H1 (cell line): ENCODE measurements around the gene MTMR4. TPM values are rescaled to one million over a fixed set of nuclear protein-coding genes. Genes with fewer than 3 reads are reported as not detected.

Experiments
- CTCF ChIA-PET: fragments of 300-600 bp; sonication (Branson Sonifier 250); formaldehyde crosslinking; loops from one replicate; lab custom pipeline; 2021; ENCODE audit not compliant: partially characterized antibody; lab: Charles Lee
- POLR2A ChIA-PET: fragments of 300-600 bp; sonication (Branson Sonifier 250); formaldehyde crosslinking; loops from one replicate; lab custom pipeline; 2021; ENCODE audit warnings: inconsistent platforms; ENCODE audit not compliant: partially characterized antibody; lab: Charles Lee
- DNase-seq, 2 experiments: peaks; one replicate each; pipeline versions ENCODE4 v3.0.0 to v3.0.0-alpha.2; 2010 to 2022; ENCODE audit warnings: low spot score in 2 of 2, low read depth in 1 of 2, mixed read lengths in 1 of 2
- FAIRE-seq: peaks from 2 replicates; lab custom pipeline; 2011; peaks lifted over from hg19 to GRCh38; lab: Jason Lieb, UNC
- H2AFZ ChIP-seq: 2 replicates; pipeline ENCODE4 v1.8.1; 2012; ENCODE audit warnings: low read length, inconsistent platforms
- H2AK5ac ChIP-seq: 2 replicates; pipeline ENCODE4 v1.6.1; 2013; ENCODE audit warnings: low read depth, low read length
- H2BK120ac ChIP-seq: replicated peaks from 2 replicates; pipeline ENCODE3; 2013; ENCODE audit warnings: low read depth, low read length, inconsistent platforms
- H2BK12ac ChIP-seq: 2 replicates; pipeline ENCODE4 v1.6.1; 2013; ENCODE audit warnings: low read depth, low read length
- H2BK15ac ChIP-seq: 2 replicates; pipeline ENCODE4 v1.6.1; 2013; ENCODE audit warnings: low read length
- H2BK20ac ChIP-seq: 2 replicates; pipeline ENCODE4 v1.6.1; 2013; ENCODE audit warnings: low read length
- H2BK5ac ChIP-seq: 2 replicates; pipeline ENCODE4 v1.6.1; 2013; ENCODE audit warnings: low read depth, low read length
- H3K14ac ChIP-seq: 2 replicates; pipeline ENCODE4 v1.6.1; 2013; ENCODE audit warnings: inconsistent platforms; ENCODE audit not compliant: insufficient read length
- H3K18ac ChIP-seq: 2 replicates; pipeline ENCODE4 v1.6.1; 2013; ENCODE audit warnings: low read length; ENCODE audit errors: extremely low read depth
- H3K23ac ChIP-seq: 2 replicates; pipeline ENCODE4 v1.6.1; 2013; ENCODE audit warnings: inconsistent platforms; ENCODE audit not compliant: insufficient read length
- H3K23me2 ChIP-seq: 2 replicates; pipeline ENCODE4 v1.6.1; 2013; ENCODE audit warnings: low read depth, low read length
- H3K27ac ChIP-seq: 2 replicates; pipeline ENCODE4 v1.6.1; 2011; ENCODE audit warnings: low read depth, low read length, inconsistent platforms
- H3K27me3 ChIP-seq, 4 experiments: replicated peaks in 1 of 4; 1 replicate in 1 of 4; 2 replicates in 3 of 4; pipeline versions ENCODE4 v1.6.1 to v1.8.1; 2011 to 2013; ENCODE audit warnings: low read length in 3 of 4, mild to moderate bottlenecking in 3 of 4, inconsistent platforms in 2 of 4, mixed read lengths in 2 of 4, moderate library complexity in 1 of 4; ENCODE audit not compliant: control insufficient read depth in 3 of 4, insufficient read depth in 3 of 4; ENCODE audit errors: extremely low read depth in 1 of 4
- H3K36me3 ChIP-seq, 4 experiments: 2 replicates each; pipeline versions ENCODE4 v1.6.1 to v1.8.1; 2011 to 2013; ENCODE audit warnings: mild to moderate bottlenecking in 4 of 4, low read length in 3 of 4, moderate library complexity in 2 of 4, control low read depth in 1 of 4, inconsistent platforms in 1 of 4; ENCODE audit not compliant: insufficient read depth in 4 of 4, control insufficient read depth in 2 of 4
- H3K4ac ChIP-seq: replicated peaks from 2 replicates; pipeline ENCODE3; 2013; ENCODE audit warnings: low read length, low read depth, mixed read lengths, inconsistent platforms; ENCODE audit not compliant: insufficient read length
- H3K4me1 ChIP-seq, 4 experiments: replicated peaks in 1 of 4; 1 replicate in 1 of 4; 2 replicates in 3 of 4; pipeline versions ENCODE4 v1.6.1 to v1.8.1; 2011 to 2013; ENCODE audit warnings: low read length in 3 of 4, inconsistent platforms in 2 of 4, mixed read lengths in 1 of 4; ENCODE audit not compliant: insufficient read depth in 4 of 4, control insufficient read depth in 3 of 4
- H3K4me2 ChIP-seq, 2 experiments: 2 replicates each; pipeline versions ENCODE4 v1.6.1 to v1.8.1; 2011 to 2013; ENCODE audit warnings: low read depth in 2 of 2, low read length in 2 of 2, control low read depth in 1 of 2, inconsistent platforms in 1 of 2, mild to moderate bottlenecking in 1 of 2; ENCODE audit not compliant: insufficient read depth in 1 of 2
- H3K4me3 ChIP-seq, 4 experiments: fragments of 200-600, 300-600 bp in 1 of 4; sonication (generic), shearing (Covaris generic), sonication (Bioruptor Twin) in 1 of 4; 2 replicates each; pipeline versions ENCODE4 v1.5.1 to v1.8.1; 2011 to 2016; ENCODE audit warnings: low read length in 4 of 4, low read depth in 3 of 4, control low read depth in 2 of 4, inconsistent platforms in 2 of 4, mild to moderate bottlenecking in 2 of 4, mixed read lengths in 1 of 4, moderate library complexity in 1 of 4; ENCODE audit not compliant: insufficient read depth in 2 of 4; ENCODE audit errors: extremely low read depth in 1 of 4
- H3K56ac ChIP-seq: replicated peaks from 2 replicates; pipeline ENCODE3; 2013; ENCODE audit warnings: low read depth, mild to moderate bottlenecking, mixed read lengths, low read length, inconsistent platforms; ENCODE audit not compliant: insufficient read length
- H3K79me1 ChIP-seq: 2 replicates; pipeline ENCODE4 v1.6.1; 2013; ENCODE audit warnings: low read depth, low read length, control low read depth
- H3K79me2 ChIP-seq, 2 experiments: 2 replicates each; pipeline versions ENCODE4 v1.6.1 to v1.8.1; 2012 to 2013; ENCODE audit warnings: low read length in 2 of 2, mild to moderate bottlenecking in 2 of 2, inconsistent platforms in 1 of 2; ENCODE audit not compliant: insufficient read depth in 2 of 2, control insufficient read depth in 1 of 2
- H3K9ac ChIP-seq, 4 experiments: replicated peaks in 1 of 4; 1 replicate in 1 of 4; 2 replicates in 3 of 4; pipeline versions ENCODE4 v1.6.1 to v1.8.1; 2011 to 2013; ENCODE audit warnings: low read depth in 3 of 4, low read length in 3 of 4, control low read depth in 2 of 4, mild to moderate bottlenecking in 2 of 4, moderate library complexity in 2 of 4, inconsistent platforms in 1 of 4; ENCODE audit errors: extremely low read depth in 1 of 4
- H3K9me3 ChIP-seq, 2 experiments: 2 replicates each; pipeline versions ENCODE4 v1.6.1 to v1.8.1; 2012 to 2013; ENCODE audit warnings: mild to moderate bottlenecking in 2 of 2, moderate library complexity in 2 of 2, control low read depth in 1 of 2, inconsistent platforms in 1 of 2, low read depth in 1 of 2, low read length in 1 of 2, mixed read lengths in 1 of 2; ENCODE audit not compliant: insufficient read depth in 2 of 2
- H4K20me1 ChIP-seq, 2 experiments: replicated peaks in 1 of 2; 2 replicates each; pipeline versions ENCODE3 to v1.8.1; 2011 to 2013; ENCODE audit warnings: inconsistent platforms in 2 of 2, low read length in 2 of 2, mild to moderate bottlenecking in 1 of 2; ENCODE audit not compliant: insufficient read depth in 2 of 2, control insufficient read depth in 1 of 2
- H4K5ac ChIP-seq: 2 replicates; pipeline ENCODE4 v1.6.1; 2013; ENCODE audit warnings: low read length, low read depth, mixed read lengths, inconsistent platforms; ENCODE audit not compliant: insufficient read length
- H4K8ac ChIP-seq: 2 replicates; pipeline ENCODE4 v1.8.0; 2013; ENCODE audit warnings: mild to moderate bottlenecking, moderate library complexity, low read length, inconsistent platforms; ENCODE audit not compliant: insufficient read depth; ENCODE audit errors: extremely low read depth
- H4K91ac ChIP-seq: replicated peaks from 2 replicates; pipeline ENCODE3; 2013; ENCODE audit warnings: low read length, mixed read lengths, inconsistent platforms; ENCODE audit not compliant: insufficient read length
- CBX5 ChIP-seq: fragments of 300-800, 300-1000 bp; sonication (generic); IDR thresholded peaks from 2 replicates; pipeline ENCODE4 v1.7.1; 2016; ENCODE audit warnings: antibody characterized with exemption, low read length, low read depth
- CREB1 ChIP-seq: IDR thresholded peaks from 2 replicates; pipeline ENCODE4 v1.6.1; 2012; ENCODE audit warnings: inconsistent platforms
- FOSL1 ChIP-seq: IDR thresholded peaks from 2 replicates; pipeline ENCODE4 v1.6.1; 2011; ENCODE audit warnings: mild to moderate bottlenecking, low read depth, low read length, moderate library complexity; ENCODE audit not compliant: insufficient read depth
- KDM4A ChIP-seq: IDR thresholded peaks from one replicate; pipeline ENCODE4 v1.7.1; 2012; ENCODE audit warnings: low read depth, mild to moderate bottlenecking, moderate library complexity, low read length, inconsistent platforms; ENCODE audit not compliant: severe bottlenecking
- KDM5A ChIP-seq: fragments of 200-600 bp; IDR thresholded peaks from 2 replicates; pipeline ENCODE4 v1.7.1; 2012; ENCODE audit warnings: mild to moderate bottlenecking, low read length, inconsistent platforms, mixed read lengths
- PHF8 ChIP-seq: fragments of 200-600 bp; sonication (generic); conservative IDR thresholded peaks from 2 replicates; pipeline ENCODE4 v1.7.1; 2012; ENCODE audit warnings: low read depth, mild to moderate bottlenecking, inconsistent platforms, low read length, moderate library complexity
- RBBP5 ChIP-seq: IDR thresholded peaks from 2 replicates; pipeline ENCODE4 v1.7.1; 2012; ENCODE audit warnings: low read depth, mild to moderate bottlenecking, inconsistent platforms, low read length, moderate library complexity, borderline replicate concordance
- SIN3A ChIP-seq, 2 experiments: IDR thresholded peaks in 1 of 2; conservative IDR thresholded peaks in 1 of 2; 2 replicates each; pipeline ENCODE4 v1.6.1; 2011 to 2012; ENCODE audit warnings: low read length in 2 of 2, improper control_type of control experiment in 1 of 2, low read depth in 1 of 2, mild to moderate bottlenecking in 1 of 2
- TAF1 ChIP-seq: IDR thresholded peaks from 2 replicates; pipeline ENCODE4 v1.6.1; 2011; ENCODE audit warnings: mild to moderate bottlenecking, low read depth, low read length
- WGBS, 2 experiments: shearing (Covaris generic) in 1 of 2; methylation state at CpG; one replicate each; pipeline versions ENCODE4 v1.1.6 to v1.1.7; 2013 to 2015; ENCODE audit warnings: low lambda C conversion rate in 2 of 2, mixed read lengths in 2 of 2, inconsistent platforms in 1 of 2, low coverage in 1 of 2, missing lambda C conversion rate in 1 of 2; ENCODE audit not compliant: insufficient replicate concordance in 2 of 2, insufficient coverage in 1 of 2, insufficient read length in 1 of 2; ENCODE audit errors: extremely low coverage in 1 of 2, missing lambda C conversion rate in 1 of 2; 5-methylcytosine and 5-hydroxymethylcytosine counted together
- polyA plus RNA-seq, 7 experiments: library from polyadenylated mRNA; depleted of rRNA in 3 of 7; stranded (reverse) in 5 of 7; unstranded in 2 of 7; fragments of >200 nt in 5 of 7; fragments of 200-250 nt in 2 of 7; gene quantifications; 1 replicate in 5 of 7; 2 replicates in 1 of 7; 4 replicates in 1 of 7; pipeline versions ENCODE4 v1.2.1 to v1.2.3, GENCODE V29; 2011 to 2013; ENCODE audit warnings: missing spikeins in 2 of 7, mixed read lengths in 2 of 7
- total RNA-seq: library from RNA; stranded (reverse); fragmentation: NEBNext Ultra II Directional; extraction: Animal tissue kit (Norgen Biotek cat#: 25700); gene quantifications from 2 replicates; pipeline ENCODE4 v1.2.1, GENCODE V29; 2021

Gene MTMR4
- total and polyA plus RNA-seq, 2 of the 8 experiments (the other 6 are each of a cell fraction or from before 2014, with no cell fraction given): 15.9 to 39.2 TPM

DNA sequence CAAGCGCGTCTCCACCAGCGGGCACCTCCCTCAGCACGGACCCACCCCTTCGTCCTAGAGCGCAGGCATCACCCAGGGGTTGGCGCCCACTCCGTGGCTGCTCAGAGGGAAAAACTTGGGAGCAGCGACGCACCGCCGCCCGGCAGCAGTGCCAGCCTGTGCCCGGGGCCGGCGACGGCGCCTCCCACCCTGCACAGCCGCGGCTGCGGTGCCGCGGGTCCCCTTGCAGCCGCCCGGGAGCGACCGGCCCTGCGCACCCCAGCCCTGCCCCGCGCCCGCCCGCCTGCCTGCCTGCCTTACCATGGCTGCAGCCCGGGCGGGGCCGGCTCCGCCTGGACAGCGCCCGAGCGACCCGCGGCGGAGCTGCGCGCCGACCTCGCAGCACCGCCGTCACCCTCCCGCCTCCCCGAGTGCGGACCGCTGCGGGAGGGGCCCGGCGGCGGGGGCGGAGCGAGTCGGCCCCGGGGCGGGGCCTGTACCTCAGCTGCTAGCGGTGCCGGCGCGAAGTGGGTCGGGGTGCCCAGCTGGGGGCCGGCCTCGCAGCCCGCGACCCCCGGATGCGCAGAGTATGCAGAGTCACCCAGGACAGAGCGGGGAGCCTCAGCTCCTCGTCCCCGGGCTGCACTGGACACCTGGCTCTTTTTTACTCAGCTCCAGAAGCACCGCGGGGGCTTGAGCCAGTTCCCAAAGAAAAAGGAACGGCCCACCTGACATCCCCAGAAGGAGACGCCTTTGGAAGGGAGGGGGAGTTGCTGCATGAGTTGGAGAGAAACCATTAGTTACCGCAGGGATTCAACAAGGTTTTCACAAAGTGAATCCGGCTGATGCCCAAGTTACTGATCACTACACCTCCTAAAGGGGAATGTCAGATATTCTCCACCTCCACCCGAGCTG is 17.5 kb upstream of the MTMR4 start:
- FAIRE-seq: no peak
- H3K56ac ChIP-seq: no peak overlapping the region
- H3K4me1 ChIP-seq: peaks cover 7 to 15% (median 9%) of the 10 kb centered on the region in 4 experiments
- no peak overlapping the region for H3K23ac ChIP-seq
- H2AK5ac ChIP-seq: peak overlapping the region; percentile 65; the same call in 1 of the 2 replicates
- no peak overlapping the region for H3K4ac ChIP-seq
- ChIA-PET POLR2A (interaction anchor here (0.6 to 6.0 kb wide), 5 partner anchors 12 to 620 kb away, joined by 3 to 32 read pairs (median 28); partner anchors contain the start of gene MTMR4), CTCF (interaction anchor here (1.2 to 16.5 kb wide), 4 partner anchors 10 to 63 kb away, joined by 3 to 163 read pairs (median 44); a partner anchor contains a TSS)
- H3K4me2 ChIP-seq: peak overlapping the region; percentile 89 to 98
- H3K14ac ChIP-seq: no peak overlapping the region
- H2BK20ac ChIP-seq: no peak overlapping the region
- peak in 1 of 2 experiments; percentile 87 for DNase-seq
- H3K18ac ChIP-seq: peak overlapping the region; percentile 56
- peaks cover 0 to 6% (median 4%) of the 10 kb centered on the region in 4 experiments; a peak in 5 of 7 replicates for H3K27me3 ChIP-seq
- no peak overlapping the region; the same call in 1 of the 2 replicates for H4K8ac ChIP-seq
- TF ChIP-seq TAF1 (0 out of 2 replicates have a peak, but pooled peaks have one; percentile 16), FOSL1 (no peak), PHF8 (0 out of 2 replicates have a peak, but pooled peaks have one; percentile 41), SIN3A (conservative IDR thresholded peaks at IDR 0.05 in 1 of 2, IDR thresholded peaks at IDR 0.05 in 1 of 2; ENCODE audit: low read depth in 1 of 2, low read length in 2 of 2) (0 out of 4 replicates have a peak, but pooled peaks of 1 of the 2 experiments have one; percentile 23), KDM4A (peak; percentile 84), KDM5A (no peak), CBX5 (no peak), CREB1 (no peak), RBBP5 (peak; percentile 53; the same call in 1 of the 2 replicates)
- H3K79me1 ChIP-seq: no peaks in the 10 kb centered on the region
- H2BK12ac ChIP-seq: peak overlapping the region; percentile 39; the same call in 1 of the 2 replicates
- no peaks in the 10 kb centered on the region for H3K9me3 ChIP-seq
- H3K23me2 ChIP-seq: peaks cover 12% of the 10 kb centered on the region
- no peak overlapping the region for H4K5ac ChIP-seq
- H3K27ac ChIP-seq: no peak overlapping the region
- no peaks in the 10 kb centered on the region for H3K79me2 ChIP-seq
- H3K4me3 ChIP-seq: peak overlapping the region; percentile 67 to 90 (median 72)
- H4K91ac ChIP-seq: peak overlapping the region; percentile 40
- peak overlapping the region; percentile 97 for H2AFZ ChIP-seq
- H2BK15ac ChIP-seq: peak overlapping the region; percentile 92; the same call in 1 of the 2 replicates
- peak overlapping the region in 2 of 4 experiments; percentile 8 to 46; a peak in 3 of 7 replicates for H3K9ac ChIP-seq
- H3K36me3 ChIP-seq: no peaks in the 10 kb centered on the region
- 5% methylated on average over 13 of the region's 82 CpGs; no CpG with 5 or more reads in 1 of the 2 experiments for WGBS, 2 experiments
- no peaks in the 10 kb centered on the region for H4K20me1 ChIP-seq
- H2BK120ac ChIP-seq: no peak overlapping the region
- no peak overlapping the region for H2BK5ac ChIP-seq
